ENCODE results near the gene C3orf22.

C3orf22 gene

DNA sequence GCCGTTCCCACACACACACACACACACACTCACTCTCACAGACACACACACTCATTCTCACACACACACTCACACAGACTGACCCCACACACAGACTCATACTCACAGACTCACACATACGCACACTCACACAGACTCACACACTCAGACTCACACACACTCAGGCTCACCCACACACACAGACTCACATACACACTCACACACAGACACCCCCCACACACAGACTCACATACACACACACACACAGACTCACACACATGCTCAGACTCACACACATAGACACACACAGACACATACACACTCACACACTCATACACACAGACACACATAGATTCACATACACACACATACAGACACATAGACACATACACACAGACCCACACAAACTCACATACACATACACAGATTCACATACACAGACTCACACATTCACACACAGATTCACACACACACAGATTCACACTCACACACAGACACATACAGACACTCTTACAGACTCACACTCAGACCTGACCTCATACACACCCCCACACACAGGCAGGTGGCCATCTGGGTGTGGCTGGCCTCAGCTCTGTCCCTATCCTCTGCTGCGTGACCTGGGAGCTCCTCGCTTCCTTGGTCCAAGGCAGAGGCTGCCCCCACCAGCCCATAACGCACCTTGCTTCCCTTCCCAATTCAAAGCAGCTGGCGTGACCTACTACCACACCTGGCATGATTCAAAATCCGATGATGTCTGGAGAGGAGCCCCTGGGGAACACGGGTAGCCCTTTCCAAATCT lies 1.9 kb downstream of the C3orf22 start:
- DNase-seq, result peak; percentile 42

- peak; percentile 42 for DNase-seq
Observed at GRCh38 chr3:126555795-126556636, 2.7 kb downstream of the C3orf22 start.

DNA sequence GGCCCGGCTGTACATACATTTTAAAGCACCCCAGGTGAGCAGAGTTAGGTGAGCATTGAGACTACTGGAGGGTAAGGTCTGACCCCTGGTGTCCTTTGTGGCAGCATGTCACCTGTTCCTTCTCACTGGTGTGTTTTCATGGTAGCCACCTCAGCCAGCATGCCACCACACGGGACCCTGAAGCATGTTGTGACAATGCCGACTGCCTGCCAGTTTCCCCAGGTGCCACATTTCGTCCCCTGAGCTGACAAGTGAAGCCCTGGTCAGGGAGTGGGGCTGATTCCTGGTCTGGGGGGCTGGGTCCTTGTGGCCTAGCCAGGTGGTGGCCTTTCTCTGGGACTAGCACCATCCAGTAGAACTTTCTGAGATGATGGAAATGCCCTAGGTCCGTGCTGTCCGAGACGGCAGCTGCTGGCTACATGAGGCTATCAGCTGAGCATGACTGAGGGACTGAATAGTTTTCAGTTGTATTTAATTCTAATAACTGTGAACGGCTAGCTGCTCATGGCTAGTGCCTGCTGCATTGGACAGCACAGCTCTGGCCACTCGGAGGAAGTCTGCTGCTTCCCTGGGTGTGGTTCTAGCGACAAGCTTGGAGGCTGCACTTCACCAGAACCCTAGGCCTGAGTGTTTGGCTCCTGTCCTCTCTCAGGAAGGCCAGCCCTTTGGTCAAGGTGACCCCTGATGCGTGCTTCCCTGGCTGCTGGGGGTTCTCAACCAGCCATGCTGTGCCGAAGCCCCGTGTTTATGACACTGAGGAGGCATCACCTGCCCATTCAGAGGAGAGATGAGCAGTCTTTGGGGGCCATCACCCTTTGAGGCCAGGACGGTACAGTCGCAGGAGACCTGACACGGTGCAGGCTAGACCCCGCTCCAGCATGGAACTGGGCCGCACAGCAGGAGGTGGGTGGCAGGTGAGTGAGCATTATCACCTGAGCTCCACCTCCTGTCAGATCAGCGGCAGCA lies 3.9 kb downstream of the C3orf22 start:
- peak; percentile 38 for DNase-seq

DNA sequence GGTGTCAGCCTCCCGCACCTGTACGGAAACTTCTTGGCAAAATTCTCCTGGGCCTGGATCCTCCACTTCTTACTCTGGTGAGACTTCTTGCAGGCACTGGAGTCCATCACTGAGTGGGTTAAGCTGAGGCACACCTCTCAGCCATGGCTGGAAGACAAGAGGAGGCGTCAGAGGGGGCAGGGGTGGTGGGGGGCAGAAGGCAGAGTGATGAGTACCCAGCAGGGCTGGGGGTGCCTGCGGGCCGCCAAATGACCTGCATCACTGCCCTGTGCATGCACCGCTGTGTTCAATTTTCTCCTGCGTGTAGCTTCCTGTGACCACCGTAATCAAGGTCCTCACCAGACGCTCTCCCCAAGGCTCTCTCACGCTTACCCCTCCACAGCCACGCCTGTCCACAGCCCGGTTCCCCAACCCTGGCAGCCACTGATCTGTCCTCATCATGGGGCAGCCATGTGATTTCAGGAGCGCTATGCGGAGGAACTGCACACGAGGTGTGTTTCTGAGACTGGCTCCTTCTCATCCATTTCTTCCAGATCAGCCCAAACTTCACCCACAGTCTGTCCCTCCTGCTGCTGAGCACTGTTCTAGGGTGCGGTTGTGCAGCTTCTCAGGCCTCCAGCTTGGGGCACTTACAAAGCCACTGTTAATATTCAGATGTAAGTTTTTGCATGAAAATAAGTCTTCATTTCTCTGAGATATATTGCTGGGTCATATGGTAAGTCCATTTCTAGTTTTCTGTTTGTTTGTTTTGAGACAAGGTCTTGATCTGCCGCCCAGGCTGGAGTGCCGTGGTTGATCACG lies 5.2 kb downstream of the C3orf22 start:
- peak; percentile 47 for DNase-seq

DNA sequence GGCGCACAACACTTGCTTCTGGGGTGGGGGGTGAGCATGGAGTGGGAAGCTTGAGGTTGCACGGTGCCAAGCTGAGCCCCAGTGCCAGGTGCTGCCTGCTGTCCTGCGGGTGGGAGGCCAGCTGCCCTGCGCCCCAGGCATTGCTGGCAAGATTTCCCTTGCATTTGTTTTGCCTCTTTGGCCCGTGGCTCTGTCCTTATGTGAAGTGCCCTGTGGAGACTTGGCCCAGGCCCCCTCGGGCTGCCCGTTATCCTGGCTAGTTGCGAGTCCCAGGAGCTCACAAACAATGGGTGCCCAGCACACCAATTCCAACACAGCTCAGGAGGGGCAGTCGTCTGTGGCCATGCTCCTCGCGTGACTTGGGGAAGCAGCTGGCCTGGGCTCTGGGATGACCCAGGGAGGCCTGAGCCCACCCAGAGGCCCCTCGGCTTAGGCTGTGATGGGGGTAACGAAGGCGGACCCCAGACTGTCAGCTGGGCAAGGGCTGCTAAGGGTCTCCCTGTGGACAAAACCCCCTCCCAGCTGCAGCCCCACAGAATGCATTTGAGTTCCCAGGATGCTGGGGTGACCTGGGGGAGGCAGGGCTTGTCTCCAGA lies 5.9 kb downstream of the C3orf22 start:
- peak; percentile 44 for DNase-seq

DNA sequence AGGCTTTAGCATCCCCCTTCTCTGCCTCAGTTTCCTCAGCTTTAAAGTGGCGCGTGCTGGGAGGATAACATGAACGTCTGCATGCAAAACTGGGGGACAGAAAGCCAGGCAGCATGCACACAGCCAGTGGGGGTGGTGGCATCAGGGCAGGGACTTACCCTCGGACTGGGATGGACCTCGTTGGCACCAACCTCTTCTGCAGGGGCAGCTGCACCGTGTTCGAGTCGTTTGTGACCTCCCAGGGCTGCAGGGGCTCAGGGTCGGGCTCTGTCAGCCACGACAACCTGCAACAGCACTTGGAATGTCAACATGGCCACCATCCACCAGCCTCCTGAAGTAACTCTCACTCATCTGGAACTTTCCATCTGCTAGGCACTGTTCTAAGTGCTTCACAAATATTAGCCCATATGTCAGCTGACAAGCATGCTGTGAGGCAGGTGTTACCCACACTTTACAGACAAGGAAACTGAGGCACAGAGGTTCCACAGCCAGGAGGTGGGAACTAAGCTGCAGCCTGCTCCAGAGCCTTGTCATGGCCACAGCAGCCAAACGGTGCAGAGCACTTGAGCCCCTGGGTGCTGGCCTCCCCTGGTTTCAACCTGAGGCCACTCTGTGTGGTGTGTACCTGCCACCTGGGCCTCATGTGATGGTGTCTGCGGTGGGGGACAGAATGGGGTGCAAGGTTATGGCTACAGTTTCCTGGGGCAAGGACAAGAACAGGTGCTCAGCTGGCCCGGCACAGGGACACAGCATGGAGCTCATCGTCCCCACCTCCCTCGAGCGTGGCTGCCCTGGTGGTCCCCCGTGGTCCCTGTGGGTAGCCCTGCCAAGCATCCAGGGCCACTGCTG lies 6.7 kb downstream of the C3orf22 start:
- DNase-seq, result peak; percentile 35

- peak; percentile 38 for DNase-seq
Observed at GRCh38 chr3:126551121-126551838, 7.5 kb downstream of the C3orf22 start.

DNA sequence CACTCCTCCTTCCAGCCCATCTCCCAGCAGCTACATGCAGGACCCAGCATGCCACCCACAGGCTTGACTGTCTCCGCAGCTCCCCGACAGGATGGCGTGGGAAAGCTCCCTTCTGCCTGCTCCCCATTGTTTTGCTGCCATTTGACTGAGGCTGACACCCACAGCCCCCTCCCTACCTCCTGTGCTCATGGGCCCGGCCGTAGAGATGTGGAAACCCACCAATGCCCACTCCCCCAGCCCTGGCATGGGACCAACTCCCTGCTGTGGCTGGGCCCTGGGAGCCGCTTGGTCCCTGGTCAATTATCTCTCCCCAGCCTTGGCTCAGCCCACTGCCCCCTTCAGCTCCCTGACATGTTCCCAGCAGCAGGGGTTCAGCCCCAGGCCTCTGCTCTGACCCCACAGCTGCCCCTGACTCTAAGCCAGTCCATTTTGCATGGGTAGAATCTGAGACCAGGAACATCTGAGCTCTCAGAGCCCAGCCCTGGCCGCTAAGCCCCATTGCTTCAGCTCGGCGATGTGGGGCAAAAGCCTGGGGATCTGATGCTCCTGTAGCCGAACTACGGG lies 8.2 kb downstream of the C3orf22 start:
- DNase-seq, result peak; percentile 33

DNA sequence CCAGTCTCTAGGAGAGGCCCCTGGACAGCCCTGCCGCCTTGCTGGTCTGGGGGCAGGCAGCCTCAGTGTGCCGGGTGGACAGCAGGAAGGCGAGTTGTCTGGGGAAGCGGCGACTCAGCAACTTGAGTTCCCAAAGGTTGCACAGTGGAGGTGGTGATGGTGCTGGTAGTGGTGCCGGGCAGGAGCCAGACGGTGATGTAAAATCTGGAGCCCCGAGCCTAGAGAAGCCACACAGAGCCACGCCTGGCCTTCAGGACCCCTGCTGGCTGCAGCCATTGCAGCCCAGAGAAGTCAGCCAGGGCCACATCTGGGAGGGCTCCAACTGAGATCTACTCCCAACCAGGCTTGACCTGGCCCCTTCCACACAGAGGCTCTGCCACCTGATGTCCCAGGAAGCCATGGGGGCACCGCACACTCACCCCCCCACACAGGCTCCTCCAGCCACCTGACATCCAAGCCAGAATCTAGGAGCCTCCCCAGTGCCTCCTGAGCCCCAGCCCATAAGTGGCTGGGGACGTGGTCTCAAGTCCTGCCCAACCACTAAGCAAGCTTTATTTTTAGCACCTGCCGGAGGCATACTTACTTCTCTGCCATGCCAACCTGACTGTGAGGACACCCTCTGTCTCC lies 8.8 kb downstream of the C3orf22 start:
- peak; percentile 45 for DNase-seq

- DNase-seq, result peak; percentile 15
Observed at GRCh38 chr3:126548556-126549466, 9.9 kb downstream of the C3orf22 start.

- DNase-seq, result no peak
Observed at GRCh38 chr3:126547721-126548120, 11.0 kb downstream of the C3orf22 start.

DNA sequence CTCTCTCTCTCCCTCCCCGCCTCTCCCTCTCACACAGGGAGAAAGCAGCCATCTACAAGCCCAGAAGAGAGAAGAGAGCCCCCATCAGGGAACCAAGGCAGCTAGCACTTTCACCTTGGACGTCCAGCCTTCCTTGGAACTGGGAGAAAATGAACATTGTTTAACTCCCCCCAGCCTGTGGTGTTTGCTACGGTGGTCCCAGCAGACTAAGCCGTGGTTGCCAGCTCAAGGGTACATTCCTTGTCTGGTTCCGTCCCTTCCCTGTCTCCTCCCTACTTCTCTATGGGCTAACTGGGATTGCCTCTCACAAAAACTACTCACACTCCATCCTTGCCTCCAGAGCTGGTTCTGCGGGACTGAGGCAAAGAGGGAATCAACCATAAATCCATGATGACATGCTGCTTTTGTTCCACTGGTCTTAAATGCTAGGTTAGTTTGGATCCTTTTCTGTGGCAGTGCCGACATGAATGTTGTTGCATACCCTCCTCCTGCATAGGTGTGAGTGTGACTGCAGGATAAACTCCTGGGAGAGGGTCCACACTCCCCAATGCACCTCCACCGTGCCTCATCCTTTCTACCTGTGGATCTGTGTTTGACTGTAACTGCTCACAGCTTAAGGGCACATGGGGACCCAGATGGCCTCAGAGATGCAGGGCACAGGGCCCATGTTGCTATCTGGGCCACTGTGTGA lies 12.0 kb downstream of the C3orf22 start:
- peak; percentile 21 for DNase-seq

DNA sequence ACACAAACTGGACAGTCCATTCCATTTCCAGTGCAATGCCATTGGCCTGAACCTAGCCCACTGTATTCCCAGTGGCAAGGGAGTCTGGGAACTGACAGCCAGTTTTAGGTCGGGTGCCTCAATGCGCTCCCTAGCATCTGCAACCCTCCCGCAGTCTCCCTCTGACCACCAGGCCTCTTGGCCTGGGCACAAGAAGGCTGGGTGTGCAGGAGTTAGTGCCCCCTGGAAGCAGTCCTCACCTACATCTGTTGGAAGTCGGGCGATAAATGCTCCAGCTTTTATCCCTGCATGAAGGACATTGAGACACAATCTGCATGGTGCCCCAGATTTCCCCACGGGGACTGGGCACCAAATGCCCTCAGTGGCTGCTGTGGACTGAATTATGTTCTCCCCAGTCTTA lies 12.7 kb downstream of the C3orf22 start:
- peak; percentile 28 for DNase-seq

- DNase-seq, result peak; percentile 42
Observed at GRCh38 chr3:126545544-126545943, 13.2 kb downstream of the C3orf22 start.

GRCh38 chr3:126544596-126545281 lies 14.0 kb downstream of the C3orf22 start:
- DNase-seq, result peak; percentile 48

DNA sequence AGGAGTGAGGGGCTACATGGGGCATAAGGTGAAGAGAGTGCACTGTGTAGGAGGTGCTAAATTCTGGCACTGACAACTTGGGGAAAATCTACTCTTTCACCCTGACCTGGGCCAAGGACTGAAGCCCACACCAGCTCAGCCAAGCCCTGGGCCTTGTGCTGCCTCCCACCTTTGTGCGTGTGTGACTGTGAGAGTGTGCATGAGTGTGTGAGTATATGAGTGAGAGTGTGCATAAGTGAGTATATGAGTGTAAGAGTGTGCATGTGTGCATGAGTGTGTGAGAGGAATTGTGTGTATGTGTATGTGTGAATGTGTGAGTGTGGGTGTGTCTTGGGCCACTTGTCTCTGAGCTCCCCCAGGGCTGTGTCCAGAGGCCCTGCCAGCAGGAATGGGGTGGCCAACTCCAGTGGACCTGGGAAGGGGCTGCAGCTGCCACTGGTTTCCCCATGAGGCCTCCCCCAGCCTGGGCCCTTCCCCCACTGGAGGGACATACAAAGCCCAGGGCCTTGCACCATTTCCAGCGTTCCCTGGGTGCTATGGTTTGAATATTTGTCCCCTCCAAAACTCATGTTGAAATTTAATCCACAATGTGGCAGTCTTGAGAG lies 15.2 kb downstream of the C3orf22 start:
- peak; percentile 24 for DNase-seq

All from activated CD8-positive, alpha-beta memory T cell treated with anti-CD3 and anti-CD28 coated beads for 24 hours (primary cell).